GM21423 (cell line): ENCODE measurements around the gene HUWE1.
"Not testable (repeated sequence)": the region's sequence is repeated elsewhere in the genome, so short reads cannot be mapped to it uniquely, and the experiment has no call there.

Experiments
- ATAC-seq: cut with Tn5 transposase; IDR thresholded peaks from one replicate; pipeline ENCODE4 v1.9.1; 2021; ENCODE audit warnings: mild to moderate bottlenecking, moderate library complexity; ENCODE audit not compliant: unreplicated experiment

Gene HUWE1, protein sequence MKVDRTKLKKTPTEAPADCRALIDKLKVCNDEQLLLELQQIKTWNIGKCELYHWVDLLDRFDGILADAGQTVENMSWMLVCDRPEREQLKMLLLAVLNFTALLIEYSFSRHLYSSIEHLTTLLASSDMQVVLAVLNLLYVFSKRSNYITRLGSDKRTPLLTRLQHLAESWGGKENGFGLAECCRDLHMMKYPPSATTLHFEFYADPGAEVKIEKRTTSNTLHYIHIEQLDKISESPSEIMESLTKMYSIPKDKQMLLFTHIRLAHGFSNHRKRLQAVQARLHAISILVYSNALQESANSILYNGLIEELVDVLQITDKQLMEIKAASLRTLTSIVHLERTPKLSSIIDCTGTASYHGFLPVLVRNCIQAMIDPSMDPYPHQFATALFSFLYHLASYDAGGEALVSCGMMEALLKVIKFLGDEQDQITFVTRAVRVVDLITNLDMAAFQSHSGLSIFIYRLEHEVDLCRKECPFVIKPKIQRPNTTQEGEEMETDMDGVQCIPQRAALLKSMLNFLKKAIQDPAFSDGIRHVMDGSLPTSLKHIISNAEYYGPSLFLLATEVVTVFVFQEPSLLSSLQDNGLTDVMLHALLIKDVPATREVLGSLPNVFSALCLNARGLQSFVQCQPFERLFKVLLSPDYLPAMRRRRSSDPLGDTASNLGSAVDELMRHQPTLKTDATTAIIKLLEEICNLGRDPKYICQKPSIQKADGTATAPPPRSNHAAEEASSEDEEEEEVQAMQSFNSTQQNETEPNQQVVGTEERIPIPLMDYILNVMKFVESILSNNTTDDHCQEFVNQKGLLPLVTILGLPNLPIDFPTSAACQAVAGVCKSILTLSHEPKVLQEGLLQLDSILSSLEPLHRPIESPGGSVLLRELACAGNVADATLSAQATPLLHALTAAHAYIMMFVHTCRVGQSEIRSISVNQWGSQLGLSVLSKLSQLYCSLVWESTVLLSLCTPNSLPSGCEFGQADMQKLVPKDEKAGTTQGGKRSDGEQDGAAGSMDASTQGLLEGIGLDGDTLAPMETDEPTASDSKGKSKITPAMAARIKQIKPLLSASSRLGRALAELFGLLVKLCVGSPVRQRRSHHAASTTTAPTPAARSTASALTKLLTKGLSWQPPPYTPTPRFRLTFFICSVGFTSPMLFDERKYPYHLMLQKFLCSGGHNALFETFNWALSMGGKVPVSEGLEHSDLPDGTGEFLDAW (N-terminal part only)

DNA sequence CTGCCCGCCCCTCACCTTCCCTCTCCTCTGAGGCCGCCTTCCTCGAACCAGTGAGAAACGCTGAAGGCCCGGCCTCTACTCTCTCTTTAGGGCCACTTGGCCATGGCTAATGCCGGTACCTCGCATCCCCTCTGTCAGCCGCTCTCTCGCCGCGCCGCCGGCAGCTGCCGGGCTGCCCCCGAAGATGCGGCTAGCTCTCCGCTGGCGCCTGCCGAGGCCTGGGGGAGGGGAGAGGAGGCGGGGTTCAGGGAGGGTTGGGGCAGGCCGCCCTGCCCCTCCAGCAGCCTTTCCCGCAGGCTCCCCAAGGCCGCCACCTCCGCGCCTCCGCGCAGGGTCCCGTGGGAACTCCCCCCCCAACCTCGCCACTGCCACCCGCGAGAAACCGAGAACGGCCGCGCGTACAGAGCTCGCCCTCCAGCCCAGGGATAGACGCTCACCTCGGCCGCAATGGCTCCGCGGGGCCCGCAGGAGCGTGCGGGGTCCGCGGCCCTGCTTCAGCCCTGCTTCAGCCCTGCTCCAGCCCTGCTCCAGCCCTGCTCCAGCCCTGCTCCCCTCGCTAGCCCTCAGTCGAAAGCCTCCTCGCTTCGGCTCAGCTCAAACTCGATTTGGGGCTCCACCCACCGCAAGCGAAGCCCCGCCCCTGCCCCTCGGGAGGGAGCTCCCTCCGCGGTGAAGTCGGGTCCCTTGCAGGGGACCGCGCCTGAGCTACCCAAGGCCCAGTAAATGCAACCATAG is at the start of gene HUWE1:
TSS of gene HUWE1 (minus strand) at position 569 of the 735 bp plus-strand sequence. CDS start 32,612 bp downstream, outside the sequence.
- ATAC-seq, result peak; percentile 41

DNA sequence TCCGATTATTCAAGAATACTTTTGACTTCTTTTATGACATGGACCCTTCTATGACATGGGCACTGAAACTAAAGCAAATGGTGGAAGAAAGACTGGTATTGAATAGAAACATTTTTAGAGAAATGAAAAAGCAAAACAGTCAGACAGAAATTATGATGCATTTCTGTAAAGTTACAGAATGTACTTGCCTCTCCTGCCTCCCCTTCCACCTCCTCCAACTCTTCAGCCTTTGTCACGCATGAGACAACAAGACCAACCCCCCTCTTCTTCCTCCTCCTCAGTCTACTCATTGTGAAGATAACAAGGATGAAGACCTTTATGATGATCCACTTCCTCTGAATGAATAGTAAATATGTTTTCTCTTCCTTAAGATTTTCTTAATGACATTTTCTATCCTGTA is 46.3 kb upstream of the HUWE1 start:
- no peak for ATAC-seq

DNA sequence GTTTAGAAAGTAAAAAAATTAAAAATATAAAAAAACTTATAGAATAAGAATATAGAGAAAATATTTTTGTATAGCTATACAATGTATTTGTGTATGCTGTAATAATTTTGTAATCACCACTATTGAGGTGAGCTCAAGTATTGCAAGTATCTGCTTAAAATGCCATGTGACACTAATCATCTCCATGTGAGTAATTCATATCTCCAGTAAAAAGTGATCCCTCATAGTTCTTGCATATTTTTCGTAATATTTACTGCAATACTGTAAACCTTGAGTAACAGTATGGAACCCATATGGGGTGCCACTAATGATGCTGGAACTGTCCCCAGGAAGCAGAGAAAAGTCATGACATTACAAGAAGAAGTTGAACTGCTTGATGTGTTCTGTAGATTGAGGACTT is 43.2 kb upstream of the HUWE1 start:
- no peak for ATAC-seq

DNA sequence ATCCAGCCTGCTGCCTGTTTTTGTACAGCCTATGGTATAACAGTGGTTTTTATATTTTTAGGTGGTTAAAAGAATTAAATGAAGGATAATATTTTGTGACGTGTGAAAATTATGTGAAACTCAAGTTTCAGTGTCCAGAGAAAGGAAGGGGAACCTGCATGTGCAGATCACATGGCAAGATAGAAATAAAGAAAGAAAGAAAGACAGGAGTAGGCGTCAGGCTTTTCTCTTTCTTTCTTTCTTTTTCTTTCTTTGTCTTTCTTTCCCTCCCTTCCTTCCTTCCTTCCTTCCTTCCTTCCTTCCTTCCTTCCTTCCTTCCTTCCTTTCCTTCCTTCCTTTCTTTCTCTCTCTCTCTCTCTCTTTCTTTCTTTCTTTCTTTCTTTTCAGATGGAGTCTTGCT is 42.0 kb upstream of the HUWE1 start:
- ATAC-seq, result no peak

DNA sequence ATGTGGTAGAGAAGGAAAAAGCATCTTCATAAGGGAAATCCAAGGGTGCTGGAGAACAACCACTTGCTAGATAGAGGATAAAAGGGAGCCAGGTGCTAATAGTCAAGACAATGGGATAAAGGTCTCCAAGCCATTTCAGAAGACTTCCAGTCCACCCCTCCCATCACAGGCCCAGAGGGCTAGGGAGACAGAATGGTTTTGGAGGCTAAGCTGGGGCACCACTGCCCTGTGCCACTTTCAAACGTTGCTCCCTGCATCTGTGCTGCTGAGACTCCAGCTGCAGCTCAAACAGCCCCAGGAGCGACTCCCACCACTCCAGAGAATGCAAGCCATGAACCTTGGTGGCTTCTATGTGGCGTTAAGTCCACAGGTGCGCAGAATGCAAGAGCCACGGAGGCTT is 38.4 kb upstream of the HUWE1 start:
- ATAC-seq, result no peak

DNA sequence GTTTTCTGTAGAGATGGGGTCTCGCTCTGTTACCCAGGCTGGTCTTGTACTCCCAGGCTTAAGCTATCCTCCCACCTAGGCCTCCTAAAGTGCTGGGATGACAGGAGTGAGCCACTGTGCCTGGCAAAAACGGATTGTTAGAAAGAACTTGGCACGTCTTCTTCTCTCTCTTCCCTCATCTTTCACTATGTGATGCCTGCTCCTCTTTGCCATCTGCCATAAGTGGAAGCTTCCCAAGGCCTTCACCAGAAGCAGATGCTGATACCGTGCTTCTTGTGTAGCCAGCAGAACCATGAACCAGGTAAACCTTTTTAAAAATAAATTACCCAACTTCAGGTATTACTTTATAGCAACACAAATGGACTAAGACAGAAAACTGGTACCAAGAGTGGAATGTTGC is 36.9 kb upstream of the HUWE1 start:
- no peak for ATAC-seq

DNA sequence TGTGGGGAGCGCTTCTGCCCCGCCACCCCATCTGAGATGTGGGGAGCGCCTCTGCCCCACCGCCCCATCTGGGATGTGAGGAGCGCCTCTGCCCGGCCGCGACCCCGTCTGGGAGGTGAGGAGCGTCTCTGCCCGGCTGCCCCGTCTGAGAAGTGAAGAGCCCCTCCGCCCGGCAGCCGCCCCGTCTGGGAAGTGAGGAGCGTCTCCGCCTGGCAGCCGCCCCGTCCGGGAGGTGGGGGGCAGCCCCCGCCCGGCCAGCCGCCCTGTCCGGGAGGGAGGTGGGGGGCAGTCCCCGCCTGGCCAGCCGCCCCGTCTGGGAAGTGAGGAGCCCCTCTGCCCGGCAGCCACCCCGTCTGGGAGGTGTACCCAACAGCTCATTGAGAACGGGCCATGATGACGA is 35.1 kb upstream of the HUWE1 start:
- ATAC-seq, result not testable (repeated sequence)

DNA sequence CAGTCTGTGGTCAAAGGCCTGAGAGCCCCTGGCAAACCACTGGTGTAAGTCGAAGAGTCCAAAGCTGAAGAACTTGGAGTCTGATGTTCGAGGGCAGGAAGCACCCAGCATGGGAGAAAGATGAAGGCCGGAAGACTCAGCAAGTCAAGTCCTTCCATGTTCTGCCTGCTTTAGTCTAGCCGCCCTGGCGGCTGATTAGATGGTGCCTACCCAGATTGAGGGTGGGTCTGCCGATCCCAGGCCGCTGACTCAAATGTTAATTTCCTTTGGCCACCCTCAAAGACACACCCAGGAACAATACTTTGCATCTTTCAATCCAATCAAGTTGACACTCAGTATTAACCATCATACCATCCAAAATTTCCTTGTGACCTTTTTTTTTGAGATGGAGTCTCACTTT is 33.1 kb upstream of the HUWE1 start:
- not testable (repeated sequence) for ATAC-seq

DNA sequence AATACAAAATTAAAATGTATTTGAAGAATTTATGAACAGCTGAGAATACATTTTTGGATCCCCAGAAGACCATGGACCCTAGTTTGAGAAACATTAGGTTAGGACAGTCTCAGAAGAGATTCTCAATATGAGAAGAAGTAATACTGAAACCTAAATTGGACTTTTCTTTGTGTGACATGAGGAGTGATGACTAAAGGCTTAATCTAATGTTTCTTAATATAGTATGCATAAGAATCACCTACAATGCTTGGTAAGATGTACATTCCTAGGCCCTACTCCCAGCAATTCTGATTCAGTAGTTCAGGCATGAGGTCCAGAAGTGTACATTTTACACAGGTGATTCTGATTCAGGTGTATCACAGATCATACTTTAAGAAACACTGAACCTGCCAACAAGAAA is 31.6 kb upstream of the HUWE1 start:
- ATAC-seq, result no peak

DNA sequence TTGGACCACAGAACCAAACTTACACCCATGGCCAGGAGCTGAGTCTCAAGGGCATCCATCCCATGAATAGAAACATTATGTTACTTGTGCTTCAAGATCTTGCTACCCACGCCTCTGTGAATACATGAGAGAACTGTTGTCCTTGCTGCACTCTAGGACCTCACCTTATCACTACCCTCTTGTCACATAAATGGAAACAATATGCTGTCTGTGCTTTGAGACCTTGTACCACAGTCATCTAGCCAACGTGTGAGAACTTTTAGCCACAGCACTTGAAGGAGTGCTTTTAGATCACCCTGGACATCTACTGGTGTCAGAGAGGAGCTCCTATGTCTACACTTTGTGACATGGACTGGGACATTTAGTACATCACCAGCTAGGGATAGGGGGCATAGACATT is 30.7 kb upstream of the HUWE1 start:
- no peak for ATAC-seq

DNA sequence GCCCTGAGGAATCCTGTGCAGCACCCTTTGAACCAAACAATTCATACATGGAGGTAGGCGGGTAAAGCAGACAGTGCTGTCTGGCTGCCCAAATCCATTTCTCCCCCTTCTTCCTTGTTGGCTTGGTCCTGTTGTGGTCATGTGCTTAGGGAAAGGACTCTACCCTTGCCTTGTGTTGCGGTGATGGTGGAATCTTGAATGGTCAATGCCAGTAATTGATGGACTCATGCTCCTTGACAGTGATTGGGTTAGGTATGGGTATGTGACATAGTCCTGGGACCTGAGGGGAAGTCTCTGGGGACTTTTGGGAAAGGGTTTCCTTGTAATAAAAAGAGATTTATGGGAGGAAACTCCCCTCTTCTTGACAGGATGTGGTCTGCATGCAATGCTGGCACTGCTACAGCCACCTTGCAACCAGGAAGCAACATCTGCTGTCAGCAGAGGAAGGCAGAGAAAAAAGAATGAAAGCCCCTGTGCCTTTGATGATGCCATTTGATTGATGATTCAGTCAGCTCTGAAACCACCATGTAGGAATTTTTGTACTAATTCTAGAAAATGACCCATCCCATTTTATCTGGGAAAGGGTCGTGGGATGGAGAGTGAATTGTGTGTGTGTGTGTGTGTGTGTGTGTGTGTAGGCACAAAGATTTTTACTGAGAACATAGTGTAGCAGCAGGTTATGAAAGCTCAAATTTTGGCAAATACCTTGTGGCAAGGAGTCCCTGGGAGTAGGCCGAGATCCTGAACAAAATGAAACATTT is 30.0 kb upstream of the HUWE1 start:
- no peak for ATAC-seq

DNA sequence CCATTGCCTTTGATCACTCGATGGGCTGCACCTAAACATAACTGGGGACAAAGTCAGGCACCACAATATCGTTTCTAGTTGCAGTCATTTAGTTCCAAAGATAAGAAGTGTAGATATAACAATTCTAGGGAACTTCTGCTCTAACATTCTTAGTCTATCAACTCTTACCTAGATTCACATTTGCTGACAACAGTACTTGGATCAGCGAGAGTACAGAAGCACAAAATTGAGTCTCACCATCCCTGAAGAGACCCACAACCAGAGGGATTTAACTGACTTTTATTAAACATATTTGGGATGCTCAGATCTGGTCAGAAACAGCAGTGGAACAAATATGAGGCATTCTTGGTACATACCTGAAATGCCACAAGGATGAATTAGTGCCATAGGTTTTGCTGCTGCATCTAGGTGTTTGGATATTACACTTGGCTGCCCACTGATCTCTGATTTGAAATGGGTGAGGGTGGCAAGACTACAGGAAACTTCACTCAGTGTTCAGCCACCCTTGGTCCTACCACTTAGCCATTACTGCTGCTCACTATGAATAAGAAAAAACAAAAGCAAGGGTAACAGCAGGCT is 28.9 kb upstream of the HUWE1 start:
- no peak for ATAC-seq

DNA sequence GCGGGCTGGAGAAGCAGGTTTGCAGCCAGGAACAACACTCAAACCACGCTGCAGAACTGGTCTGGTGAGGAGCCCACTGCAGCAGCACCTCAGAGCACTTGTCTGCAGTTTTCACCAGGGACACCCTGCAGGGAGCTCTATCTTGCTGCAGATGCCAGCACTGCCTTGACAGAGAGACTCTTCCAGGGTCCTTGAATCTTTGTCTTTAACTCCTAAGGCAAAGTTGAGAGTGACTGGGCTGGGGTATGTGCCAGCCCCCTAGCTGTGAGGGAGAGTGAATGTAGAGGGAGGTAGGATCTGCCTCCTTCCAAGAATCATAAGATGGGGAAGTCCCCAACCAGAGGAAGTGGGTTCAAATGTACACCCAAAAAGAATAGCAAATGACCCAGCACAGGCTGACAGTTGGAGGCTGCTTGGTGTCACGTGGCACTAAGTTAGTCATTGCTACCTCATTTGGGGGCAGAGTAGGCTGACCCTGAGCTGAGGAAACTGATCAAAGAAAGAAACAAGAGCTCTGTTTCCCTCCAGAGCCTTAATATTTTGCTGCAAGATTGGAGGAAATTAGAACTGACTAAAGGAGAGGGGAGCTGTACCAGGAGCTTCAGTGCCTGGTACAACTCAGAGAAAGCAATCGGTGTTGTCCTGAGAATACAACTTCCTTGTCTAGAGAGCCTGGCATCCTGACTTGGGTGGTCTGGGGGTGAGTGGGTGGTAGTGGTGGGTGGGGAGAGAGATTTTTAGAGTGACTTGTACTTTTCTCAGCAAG is 28.2 kb upstream of the HUWE1 start:
- ATAC-seq, result peak; percentile 79

DNA sequence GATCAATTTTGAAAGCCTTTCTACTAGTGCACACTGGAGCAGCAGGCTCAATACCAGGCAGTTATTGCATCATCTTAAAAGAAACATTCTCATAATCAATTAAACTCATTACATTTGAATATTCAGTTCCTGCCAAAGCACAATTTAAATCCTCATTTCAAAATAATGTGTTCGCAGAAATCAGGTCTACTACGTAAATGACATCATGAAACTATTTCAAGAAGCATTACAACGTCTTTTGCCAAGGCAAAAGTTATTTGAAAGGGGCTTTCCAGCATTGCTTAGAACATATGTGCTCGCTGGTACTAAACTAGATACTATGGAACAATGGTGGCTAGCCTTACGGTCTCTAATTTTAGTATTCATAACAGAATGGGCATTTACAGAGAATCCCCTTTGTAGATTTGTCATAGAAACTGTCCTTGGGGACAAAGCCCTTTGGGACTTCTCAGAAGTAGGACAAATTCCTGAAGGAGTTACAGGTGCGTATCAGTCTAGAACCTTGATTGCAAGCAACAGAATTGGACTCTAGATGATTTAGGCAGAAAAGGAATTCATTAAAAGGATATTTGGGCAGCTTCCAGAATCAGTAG is 27.6 kb upstream of the HUWE1 start:
- ATAC-seq, result no peak

DNA sequence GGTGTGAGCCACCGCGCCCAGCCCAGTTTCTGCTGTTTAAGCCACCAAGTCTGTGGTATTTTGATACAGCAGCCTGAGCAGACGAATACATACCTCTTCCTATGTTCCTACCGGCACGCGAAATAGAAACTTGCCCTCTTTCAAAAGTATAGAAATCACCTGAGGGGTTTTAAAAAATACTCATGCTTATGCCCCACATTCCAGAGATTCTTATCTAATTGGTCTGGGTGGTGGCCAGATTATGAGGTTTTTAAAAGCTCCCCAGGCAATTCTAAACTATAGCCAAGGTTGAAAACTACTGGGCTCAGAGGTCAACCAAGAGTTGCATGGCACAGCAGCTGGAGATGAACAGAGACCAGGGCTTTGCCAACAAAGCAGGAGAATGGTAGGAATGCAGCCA is 24.9 kb upstream of the HUWE1 start:
- ATAC-seq, result no peak

DNA sequence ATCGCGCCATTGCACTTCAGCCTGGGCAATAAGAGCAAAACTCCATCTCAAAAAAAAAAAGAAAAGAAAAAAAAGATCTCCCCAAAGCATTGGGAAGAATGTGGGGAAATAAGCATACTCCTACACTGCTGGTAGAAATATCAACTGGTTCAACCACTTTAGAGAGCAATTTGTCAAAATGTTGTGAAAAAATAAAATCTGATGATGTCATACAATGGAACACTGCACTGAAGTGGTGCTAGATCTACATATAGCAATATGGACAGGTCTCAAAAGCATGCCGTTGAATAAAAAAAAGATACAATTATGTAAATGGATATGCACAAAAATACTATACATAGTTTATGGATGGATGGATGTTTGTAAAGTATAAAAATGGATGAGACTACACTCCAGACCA is 18.3 kb upstream of the HUWE1 start:
- no peak for ATAC-seq

DNA sequence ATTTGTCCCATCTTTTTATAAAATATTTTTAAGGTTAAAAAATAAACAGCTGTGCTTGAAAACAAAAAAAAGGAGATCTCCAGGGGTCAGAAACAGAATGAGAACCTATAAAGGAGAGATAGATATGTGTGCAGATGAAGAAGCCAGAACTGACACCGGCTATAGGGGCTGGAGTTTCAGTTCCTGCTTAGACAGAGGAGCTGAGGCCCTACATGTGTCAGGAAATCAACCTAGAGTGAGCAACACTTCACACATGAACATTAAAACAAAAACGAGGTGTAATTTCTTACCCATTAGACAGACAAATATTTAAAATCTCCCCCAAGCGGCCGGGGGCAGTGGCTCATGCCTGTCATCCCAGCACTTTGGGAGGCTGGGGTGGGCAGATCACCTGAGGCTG is 17.8 kb upstream of the HUWE1 start:
- peak; percentile 78 for ATAC-seq

DNA sequence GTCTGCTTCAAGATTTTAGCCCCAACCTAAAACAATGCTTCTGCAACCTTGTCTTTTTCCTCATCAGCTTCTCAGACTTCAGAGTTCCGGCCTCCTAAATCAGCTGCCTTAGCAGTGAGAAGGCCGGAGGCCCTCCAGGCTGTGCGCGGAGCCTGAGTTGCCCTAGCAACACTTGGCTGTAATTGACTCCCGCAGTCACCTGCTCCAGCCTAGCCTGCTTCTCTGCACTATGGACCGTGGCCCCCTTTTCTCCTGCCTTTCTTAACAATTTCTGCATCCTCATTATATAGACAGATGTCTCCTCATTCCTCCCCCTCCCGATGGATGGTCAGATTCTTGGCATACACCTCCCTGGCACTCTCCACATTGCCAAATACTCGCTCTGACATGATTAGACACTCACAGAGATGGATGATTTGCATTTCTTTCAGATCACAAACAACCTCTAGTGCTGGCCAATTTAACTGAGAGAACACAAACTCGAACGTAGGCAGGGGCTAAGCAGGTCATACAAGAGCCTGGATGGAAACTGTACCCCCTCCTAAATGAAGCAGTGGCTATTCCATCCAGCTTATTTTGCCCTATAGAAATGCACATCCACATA is 9.5 kb upstream of the HUWE1 start:
- ATAC-seq, result no peak
